ENCODE measurements around the gene TINAG. TPM values are rescaled to one million over a fixed set of nuclear protein-coding genes. Genes with fewer than 3 reads are reported as not detected.

The TINAG gene
- total RNA-seq, 4 donors from 2014 or later: not detected

DNA sequence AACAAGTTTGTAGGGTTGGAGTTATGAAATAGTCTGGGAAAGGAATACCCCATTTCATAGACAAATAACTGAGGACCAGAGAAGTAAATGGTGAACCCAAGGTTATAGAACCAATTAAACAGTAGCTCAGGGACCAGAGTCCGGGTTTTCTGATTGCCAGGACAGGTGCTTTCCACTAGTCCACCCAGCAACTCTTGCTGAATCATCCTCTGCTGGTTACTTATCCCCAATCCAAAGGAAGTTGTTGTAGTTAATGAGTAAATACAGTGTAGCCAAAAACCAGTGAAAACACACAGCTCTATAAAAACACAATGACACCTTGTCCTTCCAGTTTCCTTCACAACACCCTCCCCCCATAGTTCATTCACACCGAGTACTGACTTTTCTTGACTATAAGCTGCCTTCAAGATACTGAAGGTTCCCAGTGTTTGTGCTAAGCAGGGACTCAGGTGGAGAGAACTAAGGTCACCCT, 766 bp upstream of the TINAG start:
- 73% methylated on average over 2 of the region's 2 CpGs for WGBS
- TF ChIP-seq POLR2A (IDR thresholded peaks at IDR 0.05): no peak
- TF ChIP-seq, protein P1, sequence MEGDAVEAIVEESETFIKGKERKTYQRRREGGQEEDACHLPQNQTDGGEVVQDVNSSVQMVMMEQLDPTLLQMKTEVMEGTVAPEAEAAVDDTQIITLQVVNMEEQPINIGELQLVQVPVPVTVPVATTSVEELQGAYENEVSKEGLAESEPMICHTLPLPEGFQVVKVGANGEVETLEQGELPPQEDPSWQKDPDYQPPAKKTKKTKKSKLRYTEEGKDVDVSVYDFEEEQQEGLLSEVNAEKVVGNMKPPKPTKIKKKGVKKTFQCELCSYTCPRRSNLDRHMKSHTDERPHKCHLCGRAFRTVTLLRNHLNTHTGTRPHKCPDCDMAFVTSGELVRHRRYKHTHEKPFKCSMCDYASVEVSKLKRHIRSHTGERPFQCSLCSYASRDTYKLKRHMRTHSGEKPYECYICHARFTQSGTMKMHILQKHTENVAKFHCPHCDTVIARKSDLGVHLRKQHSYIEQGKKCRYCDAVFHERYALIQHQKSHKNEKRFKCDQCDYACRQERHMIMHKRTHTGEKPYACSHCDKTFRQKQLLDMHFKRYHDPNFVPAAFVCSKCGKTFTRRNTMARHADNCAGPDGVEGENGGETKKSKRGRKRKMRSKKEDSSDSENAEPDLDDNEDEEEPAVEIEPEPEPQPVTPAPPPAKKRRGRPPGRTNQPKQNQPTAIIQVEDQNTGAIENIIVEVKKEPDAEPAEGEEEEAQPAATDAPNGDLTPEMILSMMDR (IDR thresholded peaks at IDR 0.05): no peak
- no peak for TF ChIP-seq EP300 (IDR thresholded peaks at IDR 0.05)
- no peak for TF ChIP-seq POLR2AphosphoS5 (IDR thresholded peaks at IDR 0.05)
- Histone ChIP-seq H3K27ac (no peak overlapping the region), H3K27me3 (no peaks in the 10 kb centered on the region), H3K4me3 (no peak overlapping the region), H3K36me3 (no peaks in the 10 kb centered on the region), H3K9me3 (no peaks in the 10 kb centered on the region), H3K4me1 (no peaks in the 10 kb centered on the region)
- no peak for DNase-seq (ENCODE audit: low spot score in 2 of 2)

DNA sequence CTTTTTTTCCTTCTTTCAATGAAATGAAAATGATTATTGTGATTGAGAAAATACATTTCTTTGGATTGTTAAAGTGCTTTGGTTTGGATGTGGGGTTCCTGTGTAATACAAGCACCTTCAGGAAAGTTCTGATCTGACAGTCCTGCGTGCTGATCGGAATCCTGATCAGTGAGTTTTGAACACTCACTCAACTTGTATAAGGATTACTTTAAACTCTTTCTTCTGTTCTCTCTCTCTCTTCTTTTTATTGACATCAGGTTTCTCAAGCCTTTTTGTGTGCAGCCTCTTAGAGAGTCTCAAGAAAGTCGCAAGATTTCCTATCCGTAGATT, 710 bp downstream of the TINAG start:
- H3K9me3 ChIP-seq: no peaks in the 10 kb centered on the region
- H3K4me3 ChIP-seq: no peak overlapping the region
- H3K27me3 ChIP-seq: no peaks in the 10 kb centered on the region
- WGBS: 85% methylated on average over 4 of the region's 4 CpGs
- TF ChIP-seq POLR2A (IDR thresholded peaks at IDR 0.05) (no peak), POLR2AphosphoS5 (IDR thresholded peaks at IDR 0.05) (no peak), EP300 (IDR thresholded peaks at IDR 0.05) (no peak)
- TF ChIP-seq, protein P1 (IDR thresholded peaks at IDR 0.05): no peak
- DNase-seq (ENCODE audit: low spot score in 2 of 2): no peak
- no peak overlapping the region for H3K27ac ChIP-seq
- no peaks in the 10 kb centered on the region for H3K36me3 ChIP-seq
- no peaks in the 10 kb centered on the region for H3K4me1 ChIP-seq

DNA sequence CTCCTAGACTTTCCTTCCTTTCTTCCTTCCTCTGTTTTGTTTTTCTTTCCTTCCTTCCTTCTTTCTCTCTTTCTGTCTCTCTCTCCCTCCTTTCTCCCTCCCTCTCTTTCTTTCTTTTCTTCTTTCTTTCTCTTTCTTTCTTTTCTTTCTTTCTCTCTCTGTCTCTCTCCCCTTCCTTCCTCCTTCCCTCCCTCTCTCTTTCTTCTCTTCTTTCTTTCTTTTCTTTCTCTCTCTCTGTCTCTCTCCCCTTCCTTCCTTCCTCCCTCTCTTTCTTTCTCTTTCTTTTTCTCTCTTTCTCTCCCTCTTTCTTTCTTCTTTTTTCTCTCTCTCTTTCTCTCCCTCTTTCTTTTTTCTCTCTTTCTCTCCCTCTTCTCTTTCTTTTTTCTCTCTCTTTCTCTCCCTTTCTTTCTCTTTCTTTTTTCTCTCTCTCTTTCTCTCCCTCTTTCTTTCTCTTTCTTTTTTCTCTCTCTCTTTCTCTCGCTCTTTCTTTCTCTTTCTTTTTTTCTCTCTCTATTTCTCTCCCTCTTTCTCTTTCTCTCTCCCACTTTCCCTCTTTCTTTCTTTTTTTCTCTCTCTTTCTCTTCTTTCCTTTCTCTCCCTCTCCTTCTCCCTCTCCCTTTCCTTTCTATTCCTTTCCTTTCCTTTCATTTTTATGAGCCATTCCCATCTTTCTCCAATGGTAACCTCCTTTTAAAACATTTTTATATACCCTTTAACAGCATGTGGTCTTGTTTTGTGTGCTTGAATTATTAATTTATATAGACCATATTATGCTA, 2.3 kb downstream of the TINAG start:
- TF ChIP-seq, protein P1 (IDR thresholded peaks at IDR 0.05): no peak
- TF ChIP-seq POLR2AphosphoS5 (IDR thresholded peaks at IDR 0.05): no peak
- TF ChIP-seq EP300 (IDR thresholded peaks at IDR 0.05): no peak
- TF ChIP-seq POLR2A (IDR thresholded peaks at IDR 0.05): no peak
- no peaks in the 10 kb centered on the region for H3K27me3 ChIP-seq
- no peaks in the 10 kb centered on the region for H3K36me3 ChIP-seq
- no peak overlapping the region for H3K4me3 ChIP-seq
- H3K4me1 ChIP-seq: no peaks in the 10 kb centered on the region
- no peaks in the 10 kb centered on the region for H3K9me3 ChIP-seq
- no peak for DNase-seq (ENCODE audit: low spot score in 2 of 2)
- H3K27ac ChIP-seq: no peak overlapping the region
- 79% methylated on average over 1 of the region's 1 CpG for WGBS

DNA sequence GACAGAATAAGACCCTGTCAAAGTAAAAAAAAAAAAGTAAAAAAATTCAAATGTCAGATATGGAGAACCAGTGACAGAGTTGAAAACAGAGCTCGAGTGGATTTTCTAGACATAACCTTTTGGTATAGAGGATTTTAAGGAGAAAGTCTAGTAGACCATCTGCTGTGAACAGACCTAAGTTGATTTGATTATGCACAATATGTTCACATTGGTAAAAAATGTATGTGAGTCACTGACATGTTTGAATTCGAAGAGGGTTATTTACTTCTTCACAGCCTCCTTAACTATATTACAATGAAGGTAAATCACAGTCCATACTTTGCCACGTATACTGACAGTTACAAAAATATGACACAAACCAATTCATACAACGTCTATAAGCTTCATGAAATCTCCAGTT, 7.4 kb downstream of the TINAG start:
- WGBS: 60% methylated on average over 4 of the region's 4 CpGs
- Histone ChIP-seq H3K36me3 (no peaks in the 10 kb centered on the region), H3K27me3 (no peaks in the 10 kb centered on the region), H3K27ac (no peak overlapping the region), H3K4me1 (peaks cover 3% of the 10 kb centered on the region), H3K9me3 (no peaks in the 10 kb centered on the region), H3K4me3 (no peak overlapping the region)
- no peak for DNase-seq (ENCODE audit: low spot score in 2 of 2)
- TF ChIP-seq POLR2AphosphoS5 (IDR thresholded peaks at IDR 0.05) (no peak), POLR2A (IDR thresholded peaks at IDR 0.05) (no peak), EP300 (IDR thresholded peaks at IDR 0.05) (no peak)
- TF ChIP-seq, protein P1 (IDR thresholded peaks at IDR 0.05): no peak

DNA sequence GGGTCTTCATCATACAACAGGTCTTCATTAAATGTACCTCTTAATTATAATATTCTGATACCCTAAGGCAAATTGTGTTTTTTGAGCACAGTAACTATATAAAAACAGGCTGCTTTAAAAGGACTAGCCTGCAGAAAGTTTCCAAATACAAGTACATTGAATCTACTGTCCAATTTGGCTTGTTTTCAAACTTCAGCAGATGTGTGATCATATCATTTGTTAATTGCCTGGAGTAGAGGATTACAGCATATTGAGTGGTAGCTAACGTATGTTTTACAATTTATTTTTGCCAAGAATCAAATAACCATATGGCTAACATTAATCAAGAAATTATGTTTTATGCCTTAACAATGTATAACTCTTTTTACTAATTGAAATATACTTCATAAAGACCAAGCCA, 12.6 kb downstream of the TINAG start:
- no peak overlapping the region for H3K27ac ChIP-seq
- WGBS: 41% methylated on average over 1 of the region's 1 CpG
- TF ChIP-seq POLR2A (IDR thresholded peaks at IDR 0.05): no peak
- TF ChIP-seq, protein P1 (IDR thresholded peaks at IDR 0.05): no peak
- TF ChIP-seq POLR2AphosphoS5 (IDR thresholded peaks at IDR 0.05): no peak
- TF ChIP-seq EP300 (IDR thresholded peaks at IDR 0.05): no peak
- H3K27me3 ChIP-seq: no peaks in the 10 kb centered on the region
- H3K4me3 ChIP-seq: no peak overlapping the region
- H3K36me3 ChIP-seq: no peaks in the 10 kb centered on the region
- peaks cover 3% of the 10 kb centered on the region for H3K4me1 ChIP-seq
- no peak for DNase-seq (ENCODE audit: low spot score in 2 of 2)
- no peaks in the 10 kb centered on the region for H3K9me3 ChIP-seq

Measured in suprapubic skin (tissue), 4 donors.